GM23338 (cell line): ENCODE results near the gene PCNX1. TPM values are rescaled to one million over a fixed set of nuclear protein-coding genes. Genes with fewer than 3 reads are reported as not detected.
A peak's percentile ranks its signal among the peaks of the same experiment; 100 is the strongest.

Source experiments
- ATAC-seq: fragments of 200-7000 bp; cut with Tn5 transposase; 3 replicates; pipeline ENCODE4 v1.9.1; 2020
- DNase-seq: peaks from one replicate; pipeline ENCODE4 v3.0.0-alpha.2; 2015; ENCODE audit warnings: low spot score
- H2AFZ ChIP-seq: fragments of 200-600 bp; sonication (generic); 2 replicates; pipeline ENCODE4 v1.8.0; 2016; ENCODE audit warnings: antibody characterized with exemption, mild to moderate bottlenecking, moderate library complexity
- H3F3A ChIP-seq: fragments of 200-600 bp; sonication (generic); replicated peaks from 2 replicates; pipeline ENCODE4 v1.8.0; 2017; ENCODE audit warnings: antibody characterized with exemption, mixed run types, low read depth
- H3K27ac ChIP-seq: fragments of 200-600 bp; sonication (generic); 2 replicates; pipeline ENCODE4 v1.6.1; 2016; ENCODE audit warnings: low read depth
- H3K27me3 ChIP-seq: fragments of 200-600 bp; sonication (generic); 2 replicates; pipeline ENCODE4 v1.8.0; 2016; ENCODE audit warnings: mild to moderate bottlenecking, mixed run types, moderate library complexity; ENCODE audit not compliant: insufficient read depth
- H3K36me3 ChIP-seq: fragments of 200-600 bp; sonication (generic); 2 replicates; pipeline ENCODE4 v1.8.0; 2016; ENCODE audit warnings: mild to moderate bottlenecking; ENCODE audit not compliant: insufficient read depth
- H3K4me1 ChIP-seq: fragments of 200-600 bp; sonication (generic); 2 replicates; pipeline ENCODE4 v1.8.0; 2016; ENCODE audit warnings: mild to moderate bottlenecking, moderate library complexity; ENCODE audit not compliant: insufficient read depth
- H3K4me2 ChIP-seq: fragments of 200-600 bp; sonication (generic); 2 replicates; pipeline ENCODE4 v1.7.1; 2017; ENCODE audit warnings: mixed run types
- H3K4me3 ChIP-seq: fragments of 200-600 bp; sonication (generic); 2 replicates; pipeline ENCODE4 v1.6.1; 2016; ENCODE audit warnings: mixed run types
- H3K79me2 ChIP-seq: fragments of 200-600 bp; sonication (generic); replicated peaks from 2 replicates; pipeline ENCODE4 v1.8.0; 2017; ENCODE audit warnings: mild to moderate bottlenecking; ENCODE audit not compliant: insufficient read depth
- H3K9me2 ChIP-seq: fragments of 200-600 bp; sonication (generic); 2 replicates; pipeline ENCODE4 v1.8.0; 2017; ENCODE audit not compliant: insufficient read depth
- H4K20me1 ChIP-seq: fragments of 200-600 bp; sonication (generic); replicated peaks from 2 replicates; pipeline ENCODE4 v1.8.0; 2017; ENCODE audit warnings: mild to moderate bottlenecking; ENCODE audit not compliant: insufficient read depth
- H3K27ac Mint-ChIP-seq: 2 replicates; pipeline ENCODE4 v1.8.0; 2020; ENCODE audit warnings: inconsistent platforms, mild to moderate bottlenecking, moderate library complexity, mixed read lengths
- H3K27me3 Mint-ChIP-seq: 3 replicates; pipeline ENCODE4 v1.8.0; 2022; ENCODE audit warnings: low read depth, mild to moderate bottlenecking, moderate library complexity, mixed read lengths, inconsistent platforms; ENCODE audit not compliant: insufficient read depth, poor library complexity
- H3K36me3 Mint-ChIP-seq: 3 replicates; pipeline ENCODE4 v1.8.0; 2021; ENCODE audit warnings: low read depth, mild to moderate bottlenecking, inconsistent platforms, moderate library complexity, mixed read lengths
- H3K4me1 Mint-ChIP-seq: 3 replicates; pipeline ENCODE4 v1.8.0; 2020; ENCODE audit warnings: mild to moderate bottlenecking, inconsistent platforms, mixed read lengths
- H3K4me3 Mint-ChIP-seq: 3 replicates; pipeline ENCODE4 v1.8.0; 2021; ENCODE audit warnings: moderate library complexity, mild to moderate bottlenecking, inconsistent platforms, mixed read lengths
- H3K9me3 Mint-ChIP-seq: 3 replicates; pipeline ENCODE4 v1.8.0; 2020; ENCODE audit warnings: moderate library complexity, mild to moderate bottlenecking, inconsistent platforms, mixed read lengths
- CREB1 ChIP-seq: fragments of 250-450 bp; sonication (Bioruptor Pico); IDR thresholded peaks from 2 replicates; pipeline ENCODE4 v1.5.0; 2020; ENCODE audit warnings: low read depth, mild to moderate bottlenecking, moderate library complexity
- EZH2 ChIP-seq: fragments of 200-600 bp; sonication (generic); IDR thresholded peaks from one replicate; pipeline ENCODE4 v1.8.0; 2017; ENCODE audit warnings: antibody characterized with exemption, mild to moderate bottlenecking, low read depth; ENCODE audit not compliant: unreplicated experiment
- EZH2phosphoT487 ChIP-seq: fragments of 200-600 bp; sonication (generic); IDR thresholded peaks from one replicate; pipeline ENCODE4 v1.8.1; 2018; ENCODE audit warnings: antibody characterized with exemption; ENCODE audit not compliant: unreplicated experiment
- JUNB ChIP-seq: IDR thresholded peaks from one replicate; pipeline ENCODE4 v1.6.1; 2016; ENCODE audit warnings: antibody characterized with exemption; ENCODE audit not compliant: unreplicated experiment
- NANOG ChIP-seq: IDR thresholded peaks from 2 replicates; pipeline ENCODE4 v1.6.1; 2016; ENCODE audit warnings: antibody characterized with exemption, borderline replicate concordance
- POLR2AphosphoS5 ChIP-seq: IDR thresholded peaks from 2 replicates; pipeline ENCODE4 v1.6.1; 2016; ENCODE audit warnings: antibody characterized with exemption, low read depth
- STAT1 ChIP-seq: IDR thresholded peaks from one replicate; pipeline ENCODE4 v1.6.1; 2016; ENCODE audit warnings: antibody characterized with exemption; ENCODE audit not compliant: unreplicated experiment
- ZNF114 ChIP-seq: fragments of 250-450 bp; sonication (Bioruptor Pico); IDR thresholded peaks from 2 replicates; pipeline ENCODE4 v1.5.0; 2020; ENCODE audit warnings: mild to moderate bottlenecking, moderate library complexity
- ZNF331 ChIP-seq: fragments of 250-450 bp; sonication (Bioruptor Pico); IDR thresholded peaks from 2 replicates; pipeline ENCODE4 v1.5.0; 2020; ENCODE audit warnings: low read depth, mild to moderate bottlenecking, moderate library complexity
- polyA plus RNA-seq: library from polyadenylated mRNA; unstranded; fragments of >200 nt; fragmentation: Nextera tagmentation; extraction: Ambion mirVana; gene quantifications from 2 replicates; pipeline ENCODE4 v1.2.1, GENCODE V29; 2016
- total RNA-seq: library from RNA; depleted of rRNA; stranded (reverse); fragments of >200 nt; shearing (Covaris generic); gene quantifications from 2 replicates; pipeline ENCODE4 v1.2.3, GENCODE V29; 2014
- TF ChIP-seq, protein P1 (sequence below): IDR thresholded peaks from one replicate; pipeline ENCODE4 v1.6.1; 2018; ENCODE audit warnings: antibody characterized with exemption; ENCODE audit not compliant: unreplicated experiment
- TF ChIP-seq, protein P2 (sequence below), 2 experiments: fragments of 200-600 bp in 1 of 2; sonication (generic) in 1 of 2; conservative IDR thresholded peaks; 2 replicates each; pipeline versions ENCODE4 v1.5.1 to v1.6.1; 2016 to 2017; ENCODE audit warnings: antibody characterized with exemption in 2 of 2, low read depth in 2 of 2, mild to moderate bottlenecking in 2 of 2, moderate library complexity in 1 of 2
- TF ChIP-seq, protein P3 (sequence below): fragments of 250-450 bp; sonication (Bioruptor Pico); IDR thresholded peaks from 2 replicates; pipeline ENCODE4 v1.5.0; 2020; ENCODE audit warnings: mild to moderate bottlenecking, moderate library complexity
- TF ChIP-seq, protein P4 (sequence below): IDR thresholded peaks from 2 replicates; pipeline ENCODE4 v1.6.1; 2016; ENCODE audit warnings: antibody characterized with exemption

Gene PCNX1
- total and polyA plus RNA-seq, 2 experiments from 2014 or later = 19.4 to 53.1 TPM

DNA sequence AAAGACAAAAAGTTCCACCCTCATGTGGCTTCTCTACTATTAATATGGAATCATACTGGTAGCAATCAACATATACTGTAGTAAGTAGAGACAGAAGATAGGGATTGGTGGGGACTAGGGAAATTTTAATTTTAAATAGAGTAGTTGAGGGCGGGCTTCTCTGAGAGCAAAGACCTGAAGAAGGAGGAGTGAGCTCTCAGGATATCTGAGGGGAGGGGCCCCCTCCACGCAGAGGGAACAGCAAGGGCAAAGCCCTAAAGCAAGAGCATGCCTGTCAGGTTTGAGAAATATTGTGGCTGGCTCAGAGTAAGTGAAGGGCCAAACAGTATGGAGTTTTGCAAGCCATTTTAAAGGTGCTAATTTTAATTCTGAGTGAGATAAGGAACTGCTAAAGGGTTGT, 64.3 kb downstream of the PCNX1 start:
- peaks cover 6% of the 10 kb centered on the region for H3K36me3 Mint-ChIP-seq
- H3K4me1 ChIP-seq = no peaks in the 10 kb centered on the region
- ATAC-seq = peak; percentile 75
- H3K27ac ChIP-seq = no peak overlapping the region
- peaks cover 4% of the 10 kb centered on the region for H3K79me2 ChIP-seq
- H3K36me3 ChIP-seq = peaks cover 6% of the 10 kb centered on the region; the same call in 1 of the 2 replicates
- peaks cover 8% of the 10 kb centered on the region for H4K20me1 ChIP-seq
- H3K27me3 ChIP-seq = no peaks in the 10 kb centered on the region
- no peaks in the 10 kb centered on the region for H3K9me2 ChIP-seq
- no peak for TF ChIP-seq ZNF331 (CRISPR knock-in tag)
- TF ChIP-seq, protein P1, sequence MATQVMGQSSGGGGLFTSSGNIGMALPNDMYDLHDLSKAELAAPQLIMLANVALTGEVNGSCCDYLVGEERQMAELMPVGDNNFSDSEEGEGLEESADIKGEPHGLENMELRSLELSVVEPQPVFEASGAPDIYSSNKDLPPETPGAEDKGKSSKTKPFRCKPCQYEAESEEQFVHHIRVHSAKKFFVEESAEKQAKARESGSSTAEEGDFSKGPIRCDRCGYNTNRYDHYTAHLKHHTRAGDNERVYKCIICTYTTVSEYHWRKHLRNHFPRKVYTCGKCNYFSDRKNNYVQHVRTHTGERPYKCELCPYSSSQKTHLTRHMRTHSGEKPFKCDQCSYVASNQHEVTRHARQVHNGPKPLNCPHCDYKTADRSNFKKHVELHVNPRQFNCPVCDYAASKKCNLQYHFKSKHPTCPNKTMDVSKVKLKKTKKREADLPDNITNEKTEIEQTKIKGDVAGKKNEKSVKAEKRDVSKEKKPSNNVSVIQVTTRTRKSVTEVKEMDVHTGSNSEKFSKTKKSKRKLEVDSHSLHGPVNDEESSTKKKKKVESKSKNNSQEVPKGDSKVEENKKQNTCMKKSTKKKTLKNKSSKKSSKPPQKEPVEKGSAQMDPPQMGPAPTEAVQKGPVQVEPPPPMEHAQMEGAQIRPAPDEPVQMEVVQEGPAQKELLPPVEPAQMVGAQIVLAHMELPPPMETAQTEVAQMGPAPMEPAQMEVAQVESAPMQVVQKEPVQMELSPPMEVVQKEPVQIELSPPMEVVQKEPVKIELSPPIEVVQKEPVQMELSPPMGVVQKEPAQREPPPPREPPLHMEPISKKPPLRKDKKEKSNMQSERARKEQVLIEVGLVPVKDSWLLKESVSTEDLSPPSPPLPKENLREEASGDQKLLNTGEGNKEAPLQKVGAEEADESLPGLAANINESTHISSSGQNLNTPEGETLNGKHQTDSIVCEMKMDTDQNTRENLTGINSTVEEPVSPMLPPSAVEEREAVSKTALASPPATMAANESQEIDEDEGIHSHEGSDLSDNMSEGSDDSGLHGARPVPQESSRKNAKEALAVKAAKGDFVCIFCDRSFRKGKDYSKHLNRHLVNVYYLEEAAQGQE = no peak
- TF ChIP-seq STAT1 = no peak
- no peak for TF ChIP-seq NANOG
- TF ChIP-seq, protein P2, sequence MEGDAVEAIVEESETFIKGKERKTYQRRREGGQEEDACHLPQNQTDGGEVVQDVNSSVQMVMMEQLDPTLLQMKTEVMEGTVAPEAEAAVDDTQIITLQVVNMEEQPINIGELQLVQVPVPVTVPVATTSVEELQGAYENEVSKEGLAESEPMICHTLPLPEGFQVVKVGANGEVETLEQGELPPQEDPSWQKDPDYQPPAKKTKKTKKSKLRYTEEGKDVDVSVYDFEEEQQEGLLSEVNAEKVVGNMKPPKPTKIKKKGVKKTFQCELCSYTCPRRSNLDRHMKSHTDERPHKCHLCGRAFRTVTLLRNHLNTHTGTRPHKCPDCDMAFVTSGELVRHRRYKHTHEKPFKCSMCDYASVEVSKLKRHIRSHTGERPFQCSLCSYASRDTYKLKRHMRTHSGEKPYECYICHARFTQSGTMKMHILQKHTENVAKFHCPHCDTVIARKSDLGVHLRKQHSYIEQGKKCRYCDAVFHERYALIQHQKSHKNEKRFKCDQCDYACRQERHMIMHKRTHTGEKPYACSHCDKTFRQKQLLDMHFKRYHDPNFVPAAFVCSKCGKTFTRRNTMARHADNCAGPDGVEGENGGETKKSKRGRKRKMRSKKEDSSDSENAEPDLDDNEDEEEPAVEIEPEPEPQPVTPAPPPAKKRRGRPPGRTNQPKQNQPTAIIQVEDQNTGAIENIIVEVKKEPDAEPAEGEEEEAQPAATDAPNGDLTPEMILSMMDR (conservative IDR thresholded peaks at IDR 0.05; ENCODE audit: low read depth in 2 of 2) = no peak
- TF ChIP-seq EZH2 = no peak
- TF ChIP-seq, protein P3, sequence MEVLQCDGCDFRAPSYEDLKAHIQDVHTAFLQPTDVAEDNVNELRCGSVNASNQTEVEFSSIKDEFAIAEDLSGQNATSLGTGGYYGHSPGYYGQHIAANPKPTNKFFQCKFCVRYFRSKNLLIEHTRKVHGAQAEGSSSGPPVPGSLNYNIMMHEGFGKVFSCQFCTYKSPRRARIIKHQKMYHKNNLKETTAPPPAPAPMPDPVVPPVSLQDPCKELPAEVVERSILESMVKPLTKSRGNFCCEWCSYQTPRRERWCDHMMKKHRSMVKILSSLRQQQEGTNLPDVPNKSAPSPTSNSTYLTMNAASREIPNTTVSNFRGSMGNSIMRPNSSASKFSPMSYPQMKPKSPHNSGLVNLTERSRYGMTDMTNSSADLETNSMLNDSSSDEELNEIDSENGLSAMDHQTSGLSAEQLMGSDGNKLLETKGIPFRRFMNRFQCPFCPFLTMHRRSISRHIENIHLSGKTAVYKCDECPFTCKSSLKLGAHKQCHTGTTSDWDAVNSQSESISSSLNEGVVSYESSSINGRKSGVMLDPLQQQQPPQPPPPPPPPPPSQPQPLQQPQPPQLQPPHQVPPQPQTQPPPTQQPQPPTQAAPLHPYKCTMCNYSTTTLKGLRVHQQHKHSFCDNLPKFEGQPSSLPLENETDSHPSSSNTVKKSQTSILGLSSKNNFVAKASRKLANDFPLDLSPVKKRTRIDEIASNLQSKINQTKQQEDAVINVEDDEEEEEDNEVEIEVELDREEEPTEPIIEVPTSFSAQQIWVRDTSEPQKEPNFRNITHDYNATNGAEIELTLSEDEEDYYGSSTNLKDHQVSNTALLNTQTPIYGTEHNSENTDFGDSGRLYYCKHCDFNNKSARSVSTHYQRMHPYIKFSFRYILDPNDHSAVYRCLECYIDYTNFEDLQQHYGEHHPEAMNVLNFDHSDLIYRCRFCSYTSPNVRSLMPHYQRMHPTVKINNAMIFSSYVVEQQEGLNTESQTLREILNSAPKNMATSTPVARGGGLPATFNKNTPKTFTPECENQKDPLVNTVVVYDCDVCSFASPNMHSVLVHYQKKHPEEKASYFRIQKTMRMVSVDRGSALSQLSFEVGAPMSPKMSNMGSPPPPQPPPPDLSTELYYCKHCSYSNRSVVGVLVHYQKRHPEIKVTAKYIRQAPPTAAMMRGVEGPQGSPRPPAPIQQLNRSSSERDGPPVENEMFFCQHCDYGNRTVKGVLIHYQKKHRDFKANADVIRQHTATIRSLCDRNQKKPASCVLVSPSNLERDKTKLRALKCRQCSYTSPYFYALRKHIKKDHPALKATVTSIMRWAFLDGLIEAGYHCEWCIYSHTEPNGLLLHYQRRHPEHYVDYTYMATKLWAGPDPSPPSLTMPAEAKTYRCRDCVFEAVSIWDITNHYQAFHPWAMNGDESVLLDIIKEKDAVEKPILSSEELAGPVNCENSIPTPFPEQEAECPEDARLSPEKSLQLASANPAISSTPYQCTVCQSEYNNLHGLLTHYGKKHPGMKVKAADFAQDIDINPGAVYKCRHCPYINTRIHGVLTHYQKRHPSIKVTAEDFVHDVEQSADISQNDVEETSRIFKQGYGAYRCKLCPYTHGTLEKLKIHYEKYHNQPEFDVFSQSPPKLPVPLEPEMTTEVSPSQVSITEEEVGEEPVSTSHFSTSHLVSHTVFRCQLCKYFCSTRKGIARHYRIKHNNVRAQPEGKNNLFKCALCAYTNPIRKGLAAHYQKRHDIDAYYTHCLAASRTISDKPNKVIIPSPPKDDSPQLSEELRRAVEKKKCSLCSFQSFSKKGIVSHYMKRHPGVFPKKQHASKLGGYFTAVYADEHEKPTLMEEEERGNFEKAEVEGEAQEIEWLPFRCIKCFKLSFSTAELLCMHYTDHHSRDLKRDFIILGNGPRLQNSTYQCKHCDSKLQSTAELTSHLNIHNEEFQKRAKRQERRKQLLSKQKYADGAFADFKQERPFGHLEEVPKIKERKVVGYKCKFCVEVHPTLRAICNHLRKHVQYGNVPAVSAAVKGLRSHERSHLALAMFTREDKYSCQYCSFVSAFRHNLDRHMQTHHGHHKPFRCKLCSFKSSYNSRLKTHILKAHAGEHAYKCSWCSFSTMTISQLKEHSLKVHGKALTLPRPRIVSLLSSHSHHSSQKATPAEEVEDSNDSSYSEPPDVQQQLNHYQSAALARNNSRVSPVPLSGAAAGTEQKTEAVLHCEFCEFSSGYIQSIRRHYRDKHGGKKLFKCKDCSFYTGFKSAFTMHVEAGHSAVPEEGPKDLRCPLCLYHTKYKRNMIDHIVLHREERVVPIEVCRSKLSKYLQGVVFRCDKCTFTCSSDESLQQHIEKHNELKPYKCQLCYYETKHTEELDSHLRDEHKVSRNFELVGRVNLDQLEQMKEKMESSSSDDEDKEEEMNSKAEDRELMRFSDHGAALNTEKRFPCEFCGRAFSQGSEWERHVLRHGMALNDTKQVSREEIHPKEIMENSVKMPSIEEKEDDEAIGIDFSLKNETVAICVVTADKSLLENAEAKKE (CRISPR knock-in tag) = no peak
- TF ChIP-seq CREB1 (CRISPR knock-in tag) = no peak
- no peak for TF ChIP-seq EZH2phosphoT487
- no peak for TF ChIP-seq JUNB
- no peak for TF ChIP-seq ZNF114 (CRISPR knock-in tag)
- no peak for TF ChIP-seq POLR2AphosphoS5
- TF ChIP-seq, protein P4, sequence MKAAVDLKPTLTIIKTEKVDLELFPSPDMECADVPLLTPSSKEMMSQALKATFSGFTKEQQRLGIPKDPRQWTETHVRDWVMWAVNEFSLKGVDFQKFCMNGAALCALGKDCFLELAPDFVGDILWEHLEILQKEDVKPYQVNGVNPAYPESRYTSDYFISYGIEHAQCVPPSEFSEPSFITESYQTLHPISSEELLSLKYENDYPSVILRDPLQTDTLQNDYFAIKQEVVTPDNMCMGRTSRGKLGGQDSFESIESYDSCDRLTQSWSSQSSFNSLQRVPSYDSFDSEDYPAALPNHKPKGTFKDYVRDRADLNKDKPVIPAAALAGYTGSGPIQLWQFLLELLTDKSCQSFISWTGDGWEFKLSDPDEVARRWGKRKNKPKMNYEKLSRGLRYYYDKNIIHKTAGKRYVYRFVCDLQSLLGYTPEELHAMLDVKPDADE = no peak
- H3K4me3 ChIP-seq = no peak overlapping the region
- H2AFZ ChIP-seq = no peak overlapping the region
- H3K27ac Mint-ChIP-seq = no peak overlapping the region
- H3K27me3 Mint-ChIP-seq = peaks cover 4% of the 10 kb centered on the region
- H3K4me1 Mint-ChIP-seq = peaks cover 4% of the 10 kb centered on the region; the same call in 2 of the 3 replicates
- no peaks in the 10 kb centered on the region for H3F3A ChIP-seq
- H3K4me2 ChIP-seq = no peak overlapping the region
- H3K9me3 Mint-ChIP-seq = no peaks in the 10 kb centered on the region
- H3K4me3 Mint-ChIP-seq = no peak overlapping the region
- DNase-seq = peak; percentile 17
